ENCODE measurements around the gene TULP4.

Gene TULP4

DNA sequence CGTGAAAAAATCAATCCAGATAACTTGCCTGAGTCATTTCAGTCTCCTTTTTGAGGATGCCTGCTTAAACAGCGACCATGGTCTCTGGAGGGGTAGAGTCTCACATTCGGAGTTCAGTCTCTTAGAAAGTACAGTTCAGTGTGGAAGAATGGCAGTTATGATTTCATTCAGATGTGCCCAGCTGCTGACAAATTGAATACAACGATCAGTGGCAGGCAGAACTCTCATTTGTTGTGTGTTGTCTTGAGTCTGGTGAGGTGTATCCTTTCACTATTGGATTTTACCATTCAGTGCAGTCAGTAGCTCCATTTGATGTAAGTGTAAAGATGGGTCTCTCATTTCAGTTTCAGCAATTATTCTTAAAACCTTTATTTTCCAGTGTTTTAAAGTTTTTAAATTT, 639 bp upstream of the TULP4 start:
- TF ChIP-seq ZFP30 (CRISPR knock-in tag; IDR thresholded peaks at IDR 0.05) (no peak), ARNTL (CRISPR knock-in tag; IDR thresholded peaks at IDR 0.05; ENCODE audit: borderline replicate concordance, low read depth) (no peak), ZNF70 (CRISPR knock-in tag; IDR thresholded peaks at IDR 0.05) (no peak), SNAI2 (CRISPR knock-in tag; IDR thresholded peaks at IDR 0.05) (no peak), RARB (CRISPR knock-in tag; IDR thresholded peaks at IDR 0.05) (no peak), TCF4 (CRISPR knock-in tag; IDR thresholded peaks at IDR 0.05; ENCODE audit: borderline replicate concordance) (no peak)
- TF ChIP-seq, protein P1, sequence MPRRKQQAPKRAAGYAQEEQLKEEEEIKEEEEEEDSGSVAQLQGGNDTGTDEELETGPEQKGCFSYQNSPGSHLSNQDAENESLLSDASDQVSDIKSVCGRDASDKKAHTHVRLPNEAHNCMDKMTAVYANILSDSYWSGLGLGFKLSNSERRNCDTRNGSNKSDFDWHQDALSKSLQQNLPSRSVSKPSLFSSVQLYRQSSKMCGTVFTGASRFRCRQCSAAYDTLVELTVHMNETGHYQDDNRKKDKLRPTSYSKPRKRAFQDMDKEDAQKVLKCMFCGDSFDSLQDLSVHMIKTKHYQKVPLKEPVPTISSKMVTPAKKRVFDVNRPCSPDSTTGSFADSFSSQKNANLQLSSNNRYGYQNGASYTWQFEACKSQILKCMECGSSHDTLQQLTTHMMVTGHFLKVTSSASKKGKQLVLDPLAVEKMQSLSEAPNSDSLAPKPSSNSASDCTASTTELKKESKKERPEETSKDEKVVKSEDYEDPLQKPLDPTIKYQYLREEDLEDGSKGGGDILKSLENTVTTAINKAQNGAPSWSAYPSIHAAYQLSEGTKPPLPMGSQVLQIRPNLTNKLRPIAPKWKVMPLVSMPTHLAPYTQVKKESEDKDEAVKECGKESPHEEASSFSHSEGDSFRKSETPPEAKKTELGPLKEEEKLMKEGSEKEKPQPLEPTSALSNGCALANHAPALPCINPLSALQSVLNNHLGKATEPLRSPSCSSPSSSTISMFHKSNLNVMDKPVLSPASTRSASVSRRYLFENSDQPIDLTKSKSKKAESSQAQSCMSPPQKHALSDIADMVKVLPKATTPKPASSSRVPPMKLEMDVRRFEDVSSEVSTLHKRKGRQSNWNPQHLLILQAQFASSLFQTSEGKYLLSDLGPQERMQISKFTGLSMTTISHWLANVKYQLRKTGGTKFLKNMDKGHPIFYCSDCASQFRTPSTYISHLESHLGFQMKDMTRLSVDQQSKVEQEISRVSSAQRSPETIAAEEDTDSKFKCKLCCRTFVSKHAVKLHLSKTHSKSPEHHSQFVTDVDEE (CRISPR knock-in tag; IDR thresholded peaks at IDR 0.05) = no peak
- no peak for ATAC-seq

DNA sequence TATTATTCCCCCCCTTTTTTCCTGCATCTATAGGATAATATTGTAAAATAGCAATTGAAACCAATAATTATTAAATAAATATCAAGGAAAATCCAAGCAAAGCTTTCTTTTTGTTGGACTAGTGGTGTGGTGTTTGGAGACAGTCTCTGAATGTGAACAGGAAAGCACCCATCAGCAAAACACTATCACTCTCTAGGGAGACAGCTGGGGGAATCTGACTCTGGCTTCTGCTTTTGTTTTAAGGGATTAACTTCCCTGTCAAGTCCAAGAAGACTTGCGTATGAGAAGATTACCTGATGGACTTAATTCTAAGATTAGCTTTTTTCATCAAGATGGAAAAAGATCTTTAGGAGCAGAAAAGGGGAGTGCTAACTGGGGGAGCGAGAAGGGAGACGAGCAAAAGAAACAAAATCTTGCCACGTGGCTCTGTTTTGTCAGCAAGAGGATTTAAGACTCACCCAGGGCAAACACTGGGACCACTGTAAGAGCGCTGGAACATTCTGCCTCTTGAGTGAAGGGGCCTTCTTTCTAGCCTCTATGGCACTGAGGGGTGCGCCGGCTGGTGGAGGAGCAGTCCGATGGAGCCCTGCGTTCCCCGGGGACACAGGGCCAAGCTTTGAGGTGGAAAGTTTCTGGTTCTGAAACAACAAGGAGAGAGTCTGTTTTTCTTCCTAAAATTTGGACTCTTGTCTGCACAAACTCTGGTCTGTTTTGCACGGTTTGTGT, 570 bp downstream of the TULP4 start:
- ATAC-seq = no peak
- TF ChIP-seq ZNF565 (CRISPR knock-in tag; conservative IDR thresholded peaks at IDR 0.05; ENCODE audit: low read depth) (no peak), ZFP3 (CRISPR knock-in tag; IDR thresholded peaks at IDR 0.05) (no peak), TOX (CRISPR knock-in tag; IDR thresholded peaks at IDR 0.05; ENCODE audit: borderline replicate concordance) (no peak)
- TF ChIP-seq, protein P2, sequence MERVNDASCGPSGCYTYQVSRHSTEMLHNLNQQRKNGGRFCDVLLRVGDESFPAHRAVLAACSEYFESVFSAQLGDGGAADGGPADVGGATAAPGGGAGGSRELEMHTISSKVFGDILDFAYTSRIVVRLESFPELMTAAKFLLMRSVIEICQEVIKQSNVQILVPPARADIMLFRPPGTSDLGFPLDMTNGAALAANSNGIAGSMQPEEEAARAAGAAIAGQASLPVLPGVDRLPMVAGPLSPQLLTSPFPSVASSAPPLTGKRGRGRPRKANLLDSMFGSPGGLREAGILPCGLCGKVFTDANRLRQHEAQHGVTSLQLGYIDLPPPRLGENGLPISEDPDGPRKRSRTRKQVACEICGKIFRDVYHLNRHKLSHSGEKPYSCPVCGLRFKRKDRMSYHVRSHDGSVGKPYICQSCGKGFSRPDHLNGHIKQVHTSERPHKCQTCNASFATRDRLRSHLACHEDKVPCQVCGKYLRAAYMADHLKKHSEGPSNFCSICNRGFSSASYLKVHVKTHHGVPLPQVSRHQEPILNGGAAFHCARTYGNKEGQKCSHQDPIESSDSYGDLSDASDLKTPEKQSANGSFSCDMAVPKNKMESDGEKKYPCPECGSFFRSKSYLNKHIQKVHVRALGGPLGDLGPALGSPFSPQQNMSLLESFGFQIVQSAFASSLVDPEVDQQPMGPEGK (CRISPR knock-in tag; IDR thresholded peaks at IDR 0.05; ENCODE audit: borderline replicate concordance) = no peak
- TF ChIP-seq, protein P3, sequence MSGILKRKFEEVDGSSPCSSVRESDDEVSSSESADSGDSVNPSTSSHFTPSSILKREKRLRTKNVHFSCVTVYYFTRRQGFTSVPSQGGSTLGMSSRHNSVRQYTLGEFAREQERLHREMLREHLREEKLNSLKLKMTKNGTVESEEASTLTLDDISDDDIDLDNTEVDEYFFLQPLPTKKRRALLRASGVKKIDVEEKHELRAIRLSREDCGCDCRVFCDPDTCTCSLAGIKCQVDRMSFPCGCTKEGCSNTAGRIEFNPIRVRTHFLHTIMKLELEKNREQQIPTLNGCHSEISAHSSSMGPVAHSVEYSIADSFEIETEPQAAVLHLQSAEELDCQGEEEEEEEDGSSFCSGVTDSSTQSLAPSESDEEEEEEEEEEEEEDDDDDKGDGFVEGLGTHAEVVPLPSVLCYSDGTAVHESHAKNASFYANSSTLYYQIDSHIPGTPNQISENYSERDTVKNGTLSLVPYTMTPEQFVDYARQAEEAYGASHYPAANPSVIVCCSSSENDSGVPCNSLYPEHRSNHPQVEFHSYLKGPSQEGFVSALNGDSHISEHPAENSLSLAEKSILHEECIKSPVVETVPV (CRISPR knock-in tag; IDR thresholded peaks at IDR 0.05) = no peak
- TF ChIP-seq, protein P1 (CRISPR knock-in tag; IDR thresholded peaks at IDR 0.05) = no peak

DNA sequence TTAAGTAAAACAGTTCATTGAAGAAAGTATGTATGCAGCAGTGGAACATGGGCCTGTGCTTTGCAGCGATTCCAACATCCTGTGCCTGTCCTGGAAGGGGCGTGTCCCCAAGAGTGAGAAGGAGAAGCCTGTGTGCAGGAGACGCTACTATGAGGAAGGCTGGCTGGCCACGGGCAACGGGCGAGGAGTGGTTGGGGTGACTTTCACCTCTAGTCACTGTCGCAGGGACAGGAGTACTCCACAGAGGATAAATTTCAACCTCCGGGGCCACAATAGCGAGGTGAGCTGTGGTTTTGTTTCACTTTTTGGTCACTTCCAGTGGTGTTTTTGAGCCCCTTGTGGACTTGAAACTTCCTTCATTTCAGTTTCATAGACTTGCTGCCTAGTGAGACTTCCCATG, 1.7 kb downstream of the TULP4 start:
- no peak for TF ChIP-seq ZC3H10 (CRISPR knock-in tag; IDR thresholded peaks at IDR 0.05)
- TF ChIP-seq, protein P1 (CRISPR knock-in tag; IDR thresholded peaks at IDR 0.05) = no peak
- TF ChIP-seq TCF4 (CRISPR knock-in tag; IDR thresholded peaks at IDR 0.05; ENCODE audit: borderline replicate concordance) = no peak
- TF ChIP-seq, protein P3 (CRISPR knock-in tag; IDR thresholded peaks at IDR 0.05) = no peak
- no peak for TF ChIP-seq PPARA (CRISPR knock-in tag; IDR thresholded peaks at IDR 0.05; ENCODE audit: borderline replicate concordance)
- TF ChIP-seq ZNF8 (CRISPR knock-in tag; IDR thresholded peaks at IDR 0.05) = no peak
- TF ChIP-seq, protein P4, sequence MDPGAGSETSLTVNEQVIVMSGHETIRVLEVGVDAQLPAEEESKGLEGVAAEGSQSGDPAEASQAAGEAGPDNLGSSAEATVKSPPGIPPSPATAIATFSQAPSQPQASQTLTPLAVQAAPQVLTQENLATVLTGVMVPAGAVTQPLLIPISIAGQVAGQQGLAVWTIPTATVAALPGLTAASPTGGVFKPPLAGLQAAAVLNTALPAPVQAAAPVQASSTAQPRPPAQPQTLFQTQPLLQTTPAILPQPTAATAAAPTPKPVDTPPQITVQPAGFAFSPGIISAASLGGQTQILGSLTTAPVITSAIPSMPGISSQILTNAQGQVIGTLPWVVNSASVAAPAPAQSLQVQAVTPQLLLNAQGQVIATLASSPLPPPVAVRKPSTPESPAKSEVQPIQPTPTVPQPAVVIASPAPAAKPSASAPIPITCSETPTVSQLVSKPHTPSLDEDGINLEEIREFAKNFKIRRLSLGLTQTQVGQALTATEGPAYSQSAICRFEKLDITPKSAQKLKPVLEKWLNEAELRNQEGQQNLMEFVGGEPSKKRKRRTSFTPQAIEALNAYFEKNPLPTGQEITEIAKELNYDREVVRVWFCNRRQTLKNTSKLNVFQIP (CRISPR knock-in tag; IDR thresholded peaks at IDR 0.05; ENCODE audit: borderline replicate concordance, low read depth) = no peak
- no peak for TF ChIP-seq ISL1 (CRISPR knock-in tag; IDR thresholded peaks at IDR 0.05)
- TF ChIP-seq ZNF70 (CRISPR knock-in tag; IDR thresholded peaks at IDR 0.05) = no peak
- TF ChIP-seq ESRRG (CRISPR knock-in tag; IDR thresholded peaks at IDR 0.05) = no peak
- TF ChIP-seq, protein P2 (CRISPR knock-in tag; IDR thresholded peaks at IDR 0.05; ENCODE audit: borderline replicate concordance) = no peak
- ATAC-seq = no peak

All from SK-N-SH treated with all-trans-retinoic acid at 6 μM for 48 hours (cell line).